NOMO-1 treated with DMSO at 0.1 percent for 48 hours (cell line): Measurements from ENCODE around the gene RNU6-9.
A peak's percentile ranks its signal among the peaks of the same experiment; 100 is the strongest.

Experiments used
- DNase-seq: peaks from one replicate; lab custom pipeline; 2025; ENCODE audit not compliant: unreplicated experiment; lab: John Stamatoyannopoulos, UW

Gene RNU6-9

DNA sequence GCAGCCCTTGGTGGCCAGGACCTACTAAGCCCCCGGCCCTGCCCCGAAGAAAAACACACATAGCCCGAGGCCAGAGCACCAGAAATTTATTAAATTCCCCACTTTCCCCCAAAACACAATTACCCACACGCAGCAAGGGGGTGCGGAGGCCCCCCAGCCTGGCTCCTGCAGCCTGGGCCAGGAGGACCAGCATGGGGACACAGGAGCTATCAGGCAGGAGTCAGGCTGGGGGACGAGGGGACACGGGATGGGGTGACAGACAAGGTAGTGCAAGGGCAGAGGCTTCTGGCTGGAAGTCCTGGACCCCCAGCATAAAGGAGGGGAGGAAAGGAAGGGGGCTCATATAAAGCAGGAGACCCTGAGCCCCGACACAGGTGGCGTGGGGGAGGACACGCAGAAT is 3.1 kb downstream of the RNU6-9 start:
- DNase-seq = no peak

- no peak for DNase-seq
These were observed 3.7 kb downstream of the RNU6-9 start for GRCh38 chr19:896999-897398.

DNA sequence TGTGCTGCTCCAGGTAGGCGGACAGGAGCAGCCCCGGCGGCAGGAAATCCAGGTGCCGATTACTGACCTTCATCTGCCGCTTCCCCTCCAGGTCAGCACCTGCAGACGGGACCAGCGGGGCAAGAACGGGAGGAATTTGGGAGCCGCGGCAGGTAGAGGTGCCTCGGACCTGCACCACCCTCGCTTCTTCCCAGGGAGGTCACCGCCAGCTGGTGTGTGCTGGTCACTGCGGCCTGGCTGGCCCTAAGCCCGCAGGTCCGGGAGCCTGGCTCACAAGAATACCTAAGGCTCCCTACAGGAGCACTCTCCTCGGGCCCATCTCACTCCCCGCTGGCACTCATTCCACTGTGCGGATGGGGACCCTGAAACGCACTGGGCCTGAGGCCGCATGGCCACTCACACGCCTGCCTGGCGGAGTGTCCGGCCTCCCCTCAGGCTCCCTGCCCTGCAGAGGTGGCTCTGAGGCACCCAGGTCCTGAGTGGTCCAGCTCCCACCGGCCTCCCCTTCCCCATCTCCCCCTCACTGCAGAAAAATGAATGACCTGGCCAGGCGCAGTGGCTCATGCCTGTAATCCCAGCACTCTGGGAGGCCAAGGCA is 4.3 kb downstream of the RNU6-9 start:
- DNase-seq = no peak

DNA sequence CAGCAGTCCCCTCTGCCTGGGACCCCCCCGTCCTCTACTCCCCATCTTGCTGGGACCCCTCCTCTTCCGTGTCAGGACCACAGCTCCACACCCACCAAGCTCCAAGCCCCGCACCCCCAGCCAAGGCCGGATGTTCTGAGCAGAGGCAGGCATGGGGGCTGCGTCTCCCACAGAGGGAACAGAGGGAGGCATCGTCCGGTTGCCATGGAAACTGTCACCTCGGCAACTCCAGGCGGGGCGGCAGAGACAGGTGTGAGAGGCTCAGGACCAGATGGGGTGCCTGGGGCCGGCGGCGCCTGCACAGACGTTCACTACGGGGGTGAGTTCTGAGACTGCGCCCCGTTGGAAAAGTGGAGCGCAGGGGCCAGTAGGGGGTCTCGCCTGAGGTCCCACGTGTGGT is 5.4 kb downstream of the RNU6-9 start:
- DNase-seq = no peak

- DNase-seq = no peak
These were observed 6.2 kb downstream of the RNU6-9 start for GRCh38 chr19:899336-900042.

GRCh38 chr19:900043-900301 is 6.7 kb downstream of the RNU6-9 start:
- DNase-seq = no peak

GRCh38 chr19:900302-901111 is 7.2 kb downstream of the RNU6-9 start:
- no peak for DNase-seq

GRCh38 chr19:901216-902092 is 8.2 kb downstream of the RNU6-9 start:
- DNase-seq = no peak

DNA sequence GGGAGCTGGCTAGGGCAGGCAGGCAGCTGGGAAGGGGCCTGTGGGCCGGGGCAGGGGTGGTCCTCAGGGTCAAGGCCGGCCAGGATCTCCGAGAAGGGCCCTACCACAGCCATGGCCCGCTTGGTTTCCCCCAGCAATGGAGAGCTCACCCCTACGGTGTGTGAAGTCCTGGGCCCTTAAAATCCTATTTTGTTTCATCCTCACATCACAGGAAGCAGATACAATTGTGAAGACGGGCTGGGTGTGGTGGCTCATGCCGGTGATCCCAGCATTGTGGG is 8.7 kb downstream of the RNU6-9 start:
- no peak for DNase-seq

- no peak for DNase-seq
These were observed 9.4 kb downstream of the RNU6-9 start for GRCh38 chr19:902446-903226.

DNA sequence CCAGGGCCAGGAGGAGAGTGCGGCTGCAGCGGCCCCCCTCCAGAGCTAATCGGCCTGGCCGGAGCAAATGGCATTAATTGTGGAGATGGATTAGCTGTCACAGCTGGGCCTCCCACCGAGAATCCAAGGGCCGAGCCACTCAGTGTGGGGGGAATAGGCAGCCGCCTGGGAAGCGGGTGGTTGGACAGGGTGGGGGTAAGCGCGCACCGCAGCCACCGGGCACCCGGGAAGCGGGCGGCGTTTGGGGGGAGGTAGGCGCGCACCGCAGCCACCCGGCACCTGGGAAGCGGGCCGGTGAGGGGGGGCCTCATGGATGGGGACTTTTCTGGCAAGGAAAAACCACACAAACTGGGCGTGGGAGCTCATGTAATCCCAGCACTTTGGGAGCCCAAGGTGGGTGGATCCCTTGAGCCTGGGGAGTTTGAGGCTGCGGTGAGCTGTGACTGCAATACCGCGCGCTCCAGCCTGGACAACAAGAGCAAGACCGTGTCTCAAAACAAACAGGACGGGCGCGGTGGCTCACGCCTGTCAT is 10.0 kb downstream of the RNU6-9 start:
- no peak for DNase-seq

GRCh38 chr19:904545-904944 is 11.3 kb downstream of the RNU6-9 start:
- DNase-seq = no peak

GRCh38 chr19:906480-906879 is 13.2 kb downstream of the RNU6-9 start:
- DNase-seq = no peak

DNA sequence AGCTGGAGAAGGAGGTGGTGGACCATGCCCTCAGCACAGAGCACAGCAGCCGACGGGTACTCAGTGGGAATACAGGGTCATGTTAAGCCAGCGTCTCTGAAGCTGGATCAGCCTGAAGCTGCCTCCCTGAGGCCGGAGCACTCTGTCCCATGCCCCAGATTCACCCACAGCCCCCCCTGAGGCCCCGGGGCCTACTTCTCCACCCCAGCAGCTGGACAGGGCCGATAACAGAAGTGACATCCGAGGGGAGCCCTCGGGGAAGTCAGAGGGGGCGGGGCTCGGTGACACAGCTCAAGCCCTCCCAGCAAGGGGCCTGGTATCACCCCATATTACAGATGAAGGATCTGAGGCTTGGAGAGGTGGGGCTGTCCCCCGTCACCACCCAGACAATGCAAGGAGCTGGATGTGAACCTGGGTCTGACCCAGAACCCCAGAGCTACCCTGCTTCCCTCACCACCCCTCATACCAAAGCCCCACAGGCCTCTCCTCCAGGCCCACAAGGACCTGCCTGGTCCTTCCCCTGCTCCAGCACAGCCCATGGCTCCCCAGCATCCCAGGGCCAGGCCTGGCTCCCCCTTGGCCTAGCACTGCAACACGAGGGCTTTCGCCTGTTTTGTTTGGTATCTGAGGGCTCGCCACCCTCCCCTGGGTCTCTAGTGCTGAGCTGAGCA is 14.0 kb downstream of the RNU6-9 start:
- DNase-seq = no peak

DNA sequence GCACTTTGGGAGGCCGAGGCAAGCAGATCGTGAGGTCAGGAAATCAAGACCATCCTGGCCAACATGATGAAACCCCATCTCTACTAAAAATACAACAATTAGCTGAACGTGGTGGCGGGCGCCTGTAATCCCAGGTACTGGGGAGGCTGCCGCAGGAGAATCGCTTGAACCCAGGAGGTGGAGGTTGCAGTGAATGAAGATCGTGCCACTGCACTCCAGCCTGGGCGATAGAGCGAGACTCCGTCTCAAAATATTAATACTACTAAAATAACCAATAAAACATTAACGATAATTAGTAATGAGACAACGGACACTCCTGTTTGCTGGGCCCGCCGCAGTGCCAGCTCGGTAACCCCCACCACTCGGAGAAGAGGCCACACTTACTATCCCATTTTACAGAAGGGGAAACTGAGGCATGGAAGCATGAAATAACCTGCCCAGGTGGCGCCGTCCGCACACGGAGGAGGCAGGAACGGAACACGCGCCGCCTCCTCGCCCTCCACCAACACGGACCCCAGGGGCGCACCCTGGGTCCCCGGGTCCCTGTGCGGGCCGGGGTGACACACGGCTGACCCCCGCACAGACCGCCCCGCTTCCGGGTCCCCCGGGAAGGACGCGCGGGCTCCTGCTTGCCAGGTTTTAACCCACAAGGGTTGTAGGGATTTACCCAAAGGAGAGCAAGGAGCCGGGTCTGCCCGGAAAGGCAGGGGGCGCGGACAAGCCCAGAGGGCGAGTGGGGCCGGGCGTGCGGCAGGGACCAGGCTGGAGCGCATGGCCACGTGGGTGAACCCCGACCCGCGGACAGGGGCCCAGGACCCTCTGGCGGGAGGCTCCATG is 18.1 kb downstream of the RNU6-9 start:
- no peak for DNase-seq

GRCh38 chr19:912181-913079 is 19.1 kb downstream of the RNU6-9 start:
- DNase-seq = no peak

- peak; percentile 49 for DNase-seq
These were observed 19.9 kb downstream of the RNU6-9 start, which contains the start of gene R3HDM4 for GRCh38 chr19:913080-913748. Gene R3HDM4 (minus strand): TSS chr19:913219. CDS start chr19:913157, 62 bp downstream.
